H1 (cell line): Measurements from ENCODE around the gene RELL1. TPM values are rescaled to one million over a fixed set of nuclear protein-coding genes. Genes with fewer than 3 reads are reported as not detected.

Experiments used
- CTCF ChIA-PET: fragments of 300-600 bp; sonication (Branson Sonifier 250); formaldehyde crosslinking; loops from one replicate; lab custom pipeline; 2021; ENCODE audit not compliant: partially characterized antibody; lab: Charles Lee
- POLR2A ChIA-PET: fragments of 300-600 bp; sonication (Branson Sonifier 250); formaldehyde crosslinking; loops from one replicate; lab custom pipeline; 2021; ENCODE audit warnings: inconsistent platforms; ENCODE audit not compliant: partially characterized antibody; lab: Charles Lee
- DNase-seq, 2 experiments: peaks; one replicate each; pipeline versions ENCODE4 v3.0.0 to v3.0.0-alpha.2; 2010 to 2022; ENCODE audit warnings: low spot score in 2 of 2, low read depth in 1 of 2, mixed read lengths in 1 of 2
- FAIRE-seq: peaks from 2 replicates; lab custom pipeline; 2011; peaks lifted over from hg19 to GRCh38; lab: Jason Lieb, UNC
- H2AFZ ChIP-seq: 2 replicates; pipeline ENCODE4 v1.8.1; 2012; ENCODE audit warnings: low read length, inconsistent platforms
- H2AK5ac ChIP-seq: 2 replicates; pipeline ENCODE4 v1.6.1; 2013; ENCODE audit warnings: low read depth, low read length
- H2BK120ac ChIP-seq: replicated peaks from 2 replicates; pipeline ENCODE3; 2013; ENCODE audit warnings: low read depth, low read length, inconsistent platforms
- H2BK12ac ChIP-seq: 2 replicates; pipeline ENCODE4 v1.6.1; 2013; ENCODE audit warnings: low read depth, low read length
- H2BK15ac ChIP-seq: 2 replicates; pipeline ENCODE4 v1.6.1; 2013; ENCODE audit warnings: low read length
- H2BK20ac ChIP-seq: 2 replicates; pipeline ENCODE4 v1.6.1; 2013; ENCODE audit warnings: low read length
- H2BK5ac ChIP-seq: 2 replicates; pipeline ENCODE4 v1.6.1; 2013; ENCODE audit warnings: low read depth, low read length
- H3K14ac ChIP-seq: 2 replicates; pipeline ENCODE4 v1.6.1; 2013; ENCODE audit warnings: inconsistent platforms; ENCODE audit not compliant: insufficient read length
- H3K18ac ChIP-seq: 2 replicates; pipeline ENCODE4 v1.6.1; 2013; ENCODE audit warnings: low read length; ENCODE audit errors: extremely low read depth
- H3K23ac ChIP-seq: 2 replicates; pipeline ENCODE4 v1.6.1; 2013; ENCODE audit warnings: inconsistent platforms; ENCODE audit not compliant: insufficient read length
- H3K23me2 ChIP-seq: 2 replicates; pipeline ENCODE4 v1.6.1; 2013; ENCODE audit warnings: low read depth, low read length
- H3K27ac ChIP-seq: 2 replicates; pipeline ENCODE4 v1.6.1; 2011; ENCODE audit warnings: low read depth, low read length, inconsistent platforms
- H3K27me3 ChIP-seq, 4 experiments: replicated peaks in 1 of 4; 1 replicate in 1 of 4; 2 replicates in 3 of 4; pipeline versions ENCODE4 v1.6.1 to v1.8.1; 2011 to 2013; ENCODE audit warnings: low read length in 3 of 4, mild to moderate bottlenecking in 3 of 4, inconsistent platforms in 2 of 4, mixed read lengths in 2 of 4, moderate library complexity in 1 of 4; ENCODE audit not compliant: control insufficient read depth in 3 of 4, insufficient read depth in 3 of 4; ENCODE audit errors: extremely low read depth in 1 of 4
- H3K36me3 ChIP-seq, 4 experiments: 2 replicates each; pipeline versions ENCODE4 v1.6.1 to v1.8.1; 2011 to 2013; ENCODE audit warnings: mild to moderate bottlenecking in 4 of 4, low read length in 3 of 4, moderate library complexity in 2 of 4, control low read depth in 1 of 4, inconsistent platforms in 1 of 4; ENCODE audit not compliant: insufficient read depth in 4 of 4, control insufficient read depth in 2 of 4
- H3K4ac ChIP-seq: replicated peaks from 2 replicates; pipeline ENCODE3; 2013; ENCODE audit warnings: low read length, low read depth, mixed read lengths, inconsistent platforms; ENCODE audit not compliant: insufficient read length
- H3K4me1 ChIP-seq, 4 experiments: replicated peaks in 1 of 4; 1 replicate in 1 of 4; 2 replicates in 3 of 4; pipeline versions ENCODE4 v1.6.1 to v1.8.1; 2011 to 2013; ENCODE audit warnings: low read length in 3 of 4, inconsistent platforms in 2 of 4, mixed read lengths in 1 of 4; ENCODE audit not compliant: insufficient read depth in 4 of 4, control insufficient read depth in 3 of 4
- H3K4me2 ChIP-seq, 2 experiments: 2 replicates each; pipeline versions ENCODE4 v1.6.1 to v1.8.1; 2011 to 2013; ENCODE audit warnings: low read depth in 2 of 2, low read length in 2 of 2, control low read depth in 1 of 2, inconsistent platforms in 1 of 2, mild to moderate bottlenecking in 1 of 2; ENCODE audit not compliant: insufficient read depth in 1 of 2
- H3K4me3 ChIP-seq, 4 experiments: fragments of 200-600, 300-600 bp in 1 of 4; sonication (generic), shearing (Covaris generic), sonication (Bioruptor Twin) in 1 of 4; 2 replicates each; pipeline versions ENCODE4 v1.5.1 to v1.8.1; 2011 to 2016; ENCODE audit warnings: low read length in 4 of 4, low read depth in 3 of 4, control low read depth in 2 of 4, inconsistent platforms in 2 of 4, mild to moderate bottlenecking in 2 of 4, mixed read lengths in 1 of 4, moderate library complexity in 1 of 4; ENCODE audit not compliant: insufficient read depth in 2 of 4; ENCODE audit errors: extremely low read depth in 1 of 4
- H3K56ac ChIP-seq: replicated peaks from 2 replicates; pipeline ENCODE3; 2013; ENCODE audit warnings: low read depth, mild to moderate bottlenecking, mixed read lengths, low read length, inconsistent platforms; ENCODE audit not compliant: insufficient read length
- H3K79me1 ChIP-seq: 2 replicates; pipeline ENCODE4 v1.6.1; 2013; ENCODE audit warnings: low read depth, low read length, control low read depth
- H3K79me2 ChIP-seq, 2 experiments: 2 replicates each; pipeline versions ENCODE4 v1.6.1 to v1.8.1; 2012 to 2013; ENCODE audit warnings: low read length in 2 of 2, mild to moderate bottlenecking in 2 of 2, inconsistent platforms in 1 of 2; ENCODE audit not compliant: insufficient read depth in 2 of 2, control insufficient read depth in 1 of 2
- H3K9ac ChIP-seq, 4 experiments: replicated peaks in 1 of 4; 1 replicate in 1 of 4; 2 replicates in 3 of 4; pipeline versions ENCODE4 v1.6.1 to v1.8.1; 2011 to 2013; ENCODE audit warnings: low read depth in 3 of 4, low read length in 3 of 4, control low read depth in 2 of 4, mild to moderate bottlenecking in 2 of 4, moderate library complexity in 2 of 4, inconsistent platforms in 1 of 4; ENCODE audit errors: extremely low read depth in 1 of 4
- H3K9me3 ChIP-seq, 2 experiments: 2 replicates each; pipeline versions ENCODE4 v1.6.1 to v1.8.1; 2012 to 2013; ENCODE audit warnings: mild to moderate bottlenecking in 2 of 2, moderate library complexity in 2 of 2, control low read depth in 1 of 2, inconsistent platforms in 1 of 2, low read depth in 1 of 2, low read length in 1 of 2, mixed read lengths in 1 of 2; ENCODE audit not compliant: insufficient read depth in 2 of 2
- H4K20me1 ChIP-seq, 2 experiments: replicated peaks in 1 of 2; 2 replicates each; pipeline versions ENCODE3 to v1.8.1; 2011 to 2013; ENCODE audit warnings: inconsistent platforms in 2 of 2, low read length in 2 of 2, mild to moderate bottlenecking in 1 of 2; ENCODE audit not compliant: insufficient read depth in 2 of 2, control insufficient read depth in 1 of 2
- H4K5ac ChIP-seq: 2 replicates; pipeline ENCODE4 v1.6.1; 2013; ENCODE audit warnings: low read length, low read depth, mixed read lengths, inconsistent platforms; ENCODE audit not compliant: insufficient read length
- H4K8ac ChIP-seq: 2 replicates; pipeline ENCODE4 v1.8.0; 2013; ENCODE audit warnings: mild to moderate bottlenecking, moderate library complexity, low read length, inconsistent platforms; ENCODE audit not compliant: insufficient read depth; ENCODE audit errors: extremely low read depth
- H4K91ac ChIP-seq: replicated peaks from 2 replicates; pipeline ENCODE3; 2013; ENCODE audit warnings: low read length, mixed read lengths, inconsistent platforms; ENCODE audit not compliant: insufficient read length
- FOSL1 ChIP-seq: IDR thresholded peaks from 2 replicates; pipeline ENCODE4 v1.6.1; 2011; ENCODE audit warnings: mild to moderate bottlenecking, low read depth, low read length, moderate library complexity; ENCODE audit not compliant: insufficient read depth
- KDM5A ChIP-seq: fragments of 200-600 bp; IDR thresholded peaks from 2 replicates; pipeline ENCODE4 v1.7.1; 2012; ENCODE audit warnings: mild to moderate bottlenecking, low read length, inconsistent platforms, mixed read lengths
- NRF1 ChIP-seq: IDR thresholded peaks from 2 replicates; pipeline ENCODE4 v1.6.1; 2011; ENCODE audit warnings: mild to moderate bottlenecking, low read depth, low read length, improper control_type of control experiment
- RBBP5 ChIP-seq: IDR thresholded peaks from 2 replicates; pipeline ENCODE4 v1.7.1; 2012; ENCODE audit warnings: low read depth, mild to moderate bottlenecking, inconsistent platforms, low read length, moderate library complexity, borderline replicate concordance
- WGBS, 2 experiments: shearing (Covaris generic) in 1 of 2; methylation state at CpG; one replicate each; pipeline versions ENCODE4 v1.1.6 to v1.1.7; 2013 to 2015; ENCODE audit warnings: low lambda C conversion rate in 2 of 2, mixed read lengths in 2 of 2, inconsistent platforms in 1 of 2, low coverage in 1 of 2, missing lambda C conversion rate in 1 of 2; ENCODE audit not compliant: insufficient replicate concordance in 2 of 2, insufficient coverage in 1 of 2, insufficient read length in 1 of 2; ENCODE audit errors: extremely low coverage in 1 of 2, missing lambda C conversion rate in 1 of 2; 5-methylcytosine and 5-hydroxymethylcytosine counted together
- polyA plus RNA-seq, 7 experiments: library from polyadenylated mRNA; depleted of rRNA in 3 of 7; stranded (reverse) in 5 of 7; unstranded in 2 of 7; fragments of >200 nt in 5 of 7; fragments of 200-250 nt in 2 of 7; gene quantifications; 1 replicate in 5 of 7; 2 replicates in 1 of 7; 4 replicates in 1 of 7; pipeline versions ENCODE4 v1.2.1 to v1.2.3, GENCODE V29; 2011 to 2013; ENCODE audit warnings: missing spikeins in 2 of 7, mixed read lengths in 2 of 7
- total RNA-seq: library from RNA; stranded (reverse); fragmentation: NEBNext Ultra II Directional; extraction: Animal tissue kit (Norgen Biotek cat#: 25700); gene quantifications from 2 replicates; pipeline ENCODE4 v1.2.1, GENCODE V29; 2021

RELL1 gene
- total and polyA plus RNA-seq, 2 of the 8 experiments (the other 6 are each of a cell fraction or from before 2014, with no cell fraction given), result 2.1 to 14.1 TPM

DNA sequence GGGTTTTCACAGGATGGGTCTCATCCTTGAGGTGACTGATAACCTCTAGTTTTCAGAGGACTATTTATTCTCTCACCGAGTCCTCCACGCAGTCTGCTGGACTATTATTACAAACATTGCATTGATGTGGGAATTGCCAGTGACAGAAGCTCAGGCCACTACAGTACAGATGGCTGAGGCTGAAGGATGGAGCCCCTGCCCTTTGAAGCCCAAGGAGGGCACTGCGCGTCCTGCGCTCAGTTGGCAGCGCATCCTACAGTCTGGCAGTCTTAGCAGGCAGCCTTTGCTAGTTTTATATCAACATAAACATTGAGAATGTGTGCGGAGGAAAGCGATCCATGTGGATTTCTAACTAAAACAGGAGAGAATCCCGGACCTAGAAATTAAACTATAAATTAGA lies 1.5 kb upstream of the RELL1 start:
- Histone ChIP-seq H3K9ac (no peak overlapping the region), H2BK15ac (no peak overlapping the region), H2BK120ac (no peak overlapping the region), H4K5ac (no peak overlapping the region), H3K79me1 (no peaks in the 10 kb centered on the region), H3K27ac (no peak overlapping the region), H4K20me1 (peaks cover 0 to 1% of the 10 kb centered on the region in 2 experiments), H3K4me1 (peaks cover 2 to 12% (median 6%) of the 10 kb centered on the region in 4 experiments; a peak in 5 of 7 replicates), H3K27me3 (peaks cover 0 to 13% (median 7%) of the 10 kb centered on the region in 4 experiments; a peak in 5 of 7 replicates), H3K4me2 (peak overlapping the region in 1 of 2 experiments; percentile 83; a peak in 1 of 4 replicates), H4K8ac (no peak overlapping the region; the same call in 1 of the 2 replicates), H2BK20ac (no peak overlapping the region), H2AK5ac (no peak overlapping the region), H3K79me2 (no peaks in the 10 kb centered on the region), H2BK12ac (0 out of 2 replicates have a peak overlapping the region, but pooled peaks have one; percentile 2), H3K18ac (no peak overlapping the region), H4K91ac (no peak overlapping the region), H2BK5ac (no peak overlapping the region), H3K36me3 (no peaks in the 10 kb centered on the region), H3K23ac (no peak overlapping the region), H3K23me2 (peaks cover 5% of the 10 kb centered on the region; the same call in 1 of the 2 replicates), H3K4me3 (no peak overlapping the region; a peak in 1 of 8 replicates), H3K56ac (no peak overlapping the region), H2AFZ (no peak overlapping the region), H3K9me3 (no peaks in the 10 kb centered on the region), H3K4ac (no peak overlapping the region), H3K14ac (no peak overlapping the region)
- POLR2A ChIA-PET, result interaction anchor here (0.6 to 1.0 kb wide), 2 partner anchors 15 to 116 kb away, joined by 3 read pairs; no protein-coding TSS in a partner anchor
- FAIRE-seq (no peak), DNase-seq (no peak)
- CTCF ChIA-PET, result interaction anchor here (1.5 to 2.3 kb wide), 2 partner anchors 8 to 114 kb away, joined by 3 to 5 read pairs; no protein-coding TSS in a partner anchor
- WGBS, 2 experiments, result 92% methylated on average over 9 of the region's 9 CpGs; no CpG with 5 or more reads in 1 of the 2 experiments
- no peak for TF ChIP-seq RBBP5
- no peak for TF ChIP-seq KDM5A
- no peak for TF ChIP-seq NRF1
- TF ChIP-seq FOSL1, result no peak
